Right lobe of liver (tissue), 6 donors: Measurements from ENCODE around the gene PFKP. TPM values are rescaled to one million over a fixed set of nuclear protein-coding genes. Genes with fewer than 3 reads are reported as not detected.

Experiments used
- ATAC-seq, 4 donors: fragments of 200-7000 bp; cut with Tn5 transposase; one replicate each; pipeline ENCODE4 v1.9.1; 2020; ENCODE audit warnings: mild to moderate bottlenecking in 4 of 4, moderate library complexity in 4 of 4
- DNase-seq, 3 donors: peaks; one replicate each; pipeline ENCODE4 v3.0.0-alpha.2; 2020
- H3K27ac ChIP-seq, 3 donors: fragments of 200-600 bp; one replicate each; pipeline ENCODE4 v1.8.0; 2022
- H3K27me3 ChIP-seq, 2 donors: fragments of 200-600 bp; one replicate each; pipeline ENCODE4 v1.8.0; 2022
- H3K36me3 ChIP-seq, 4 donors: fragments of 200-600 bp; sonication (generic) in 1 of 4; one replicate each; pipeline versions ENCODE4 v1.5.1 to v1.8.0; 2017 to 2022; ENCODE audit warnings: control low read depth in 1 of 4
- H3K4me1 ChIP-seq, 4 donors: fragments of 200-600 bp; sonication (generic) in 1 of 4; one replicate each; pipeline versions ENCODE4 v1.5.1 to v1.8.0; 2017 to 2022; ENCODE audit warnings: control low read depth in 1 of 4
- H3K4me3 ChIP-seq, 3 donors: fragments of 200-600 bp; one replicate each; pipeline ENCODE4 v1.8.0; 2022
- H3K9me3 ChIP-seq, 4 donors: fragments of 200-600 bp; sonication (generic) in 1 of 4; one replicate each; pipeline versions ENCODE4 v1.5.1 to v1.8.0; 2017 to 2022; ENCODE audit warnings: control low read depth in 1 of 4
- POLR2A ChIP-seq: fragments of 450-650 bp; IDR thresholded peaks from one replicate; pipeline ENCODE4 v1.6.1; 2017; ENCODE audit warnings: antibody characterized with exemption, mild to moderate bottlenecking
- WGBS: methylation state at CpG from one replicate; pipeline ENCODE4 v1.1.6; 2018; ENCODE audit warnings: low coverage, low lambda C conversion rate; ENCODE audit not compliant: insufficient coverage; ENCODE audit errors: missing lambda C conversion rate; 5-methylcytosine and 5-hydroxymethylcytosine counted together
- intact Hi-C, 2 donors: fragments of 100-400 bp; cut with DNase I; formaldehyde crosslinking; loops; one replicate each; pipeline versions ENCODE4 v1.11.2 to v1.14.1; 2022
- total RNA-seq, 6 experiments: library from RNA; depleted of rRNA in 2 of 6; stranded (reverse); fragments of >200 nt in 2 of 6; fragmentation: NEBNext Ultra II Directional in 3 of 6; extraction: Animal tissue kit (Norgen Biotek cat#: 25700) in 3 of 6; gene quantifications; one replicate each; pipeline versions ENCODE4 v1.1.0 to v1.2.4, GENCODE V29; 2016 to 2023
- TF ChIP-seq, protein P1 (sequence below), 4 donors: fragments of 200-600 bp in 3 of 4; fragments of 450-650 bp in 1 of 4; IDR thresholded peaks; one replicate each; pipeline versions ENCODE4 v1.5.1 to v1.8.0; 2016 to 2022; ENCODE audit warnings: antibody characterized with exemption in 4 of 4, mild to moderate bottlenecking in 2 of 4
- donor health status: DM: no; HTN: yes; CAD: no.
- donor health status: DM: no; HTN: no; CAD: no.
- donor health status: DM: no; HTN: no; CAD: no.
- donor health status: DM: no; HTN: yes; CAD: no.
- donor health status: DM: no; HTN: yes; CAD: no.

Gene PFKP
- total RNA-seq, 6 experiments from 2014 or later = 0.66 to 24.1 (median 9.2) TPM

DNA sequence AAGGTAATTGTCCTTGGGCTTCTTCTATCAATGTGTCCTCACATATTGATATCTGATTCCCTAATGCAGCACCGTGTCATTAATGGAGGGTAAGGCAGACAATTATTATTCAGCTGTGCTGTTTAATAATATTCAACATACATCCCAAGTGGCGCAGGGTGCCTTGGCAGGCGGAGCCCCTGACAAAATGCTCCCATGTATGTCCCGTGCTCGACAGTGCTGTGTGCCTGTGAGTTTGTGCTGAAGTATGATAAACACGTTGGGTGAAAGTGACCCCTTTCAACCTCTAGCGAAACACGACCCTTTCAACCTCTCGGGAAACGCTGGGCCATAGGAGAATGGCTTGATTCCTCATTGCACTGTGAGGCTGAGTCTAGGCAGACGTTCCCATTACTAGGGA, 31.3 kb downstream of the PFKP start:
- Histone ChIP-seq H3K36me3 (no peaks in the 10 kb centered on the region), H3K9me3 (no peaks in the 10 kb centered on the region), H3K4me1 (peaks cover 0 to 12% (median 3%) of the 10 kb centered on the region in 4 donors), H3K27me3 (no peaks in the 10 kb centered on the region), H3K27ac (no peak overlapping the region), H3K4me3 (no peak overlapping the region)
- WGBS = 29% methylated on average over 5 of the region's 11 CpGs
- no peak for DNase-seq
- ATAC-seq = no peak
- intact Hi-C loops = no loop called here
- TF ChIP-seq, protein P1, sequence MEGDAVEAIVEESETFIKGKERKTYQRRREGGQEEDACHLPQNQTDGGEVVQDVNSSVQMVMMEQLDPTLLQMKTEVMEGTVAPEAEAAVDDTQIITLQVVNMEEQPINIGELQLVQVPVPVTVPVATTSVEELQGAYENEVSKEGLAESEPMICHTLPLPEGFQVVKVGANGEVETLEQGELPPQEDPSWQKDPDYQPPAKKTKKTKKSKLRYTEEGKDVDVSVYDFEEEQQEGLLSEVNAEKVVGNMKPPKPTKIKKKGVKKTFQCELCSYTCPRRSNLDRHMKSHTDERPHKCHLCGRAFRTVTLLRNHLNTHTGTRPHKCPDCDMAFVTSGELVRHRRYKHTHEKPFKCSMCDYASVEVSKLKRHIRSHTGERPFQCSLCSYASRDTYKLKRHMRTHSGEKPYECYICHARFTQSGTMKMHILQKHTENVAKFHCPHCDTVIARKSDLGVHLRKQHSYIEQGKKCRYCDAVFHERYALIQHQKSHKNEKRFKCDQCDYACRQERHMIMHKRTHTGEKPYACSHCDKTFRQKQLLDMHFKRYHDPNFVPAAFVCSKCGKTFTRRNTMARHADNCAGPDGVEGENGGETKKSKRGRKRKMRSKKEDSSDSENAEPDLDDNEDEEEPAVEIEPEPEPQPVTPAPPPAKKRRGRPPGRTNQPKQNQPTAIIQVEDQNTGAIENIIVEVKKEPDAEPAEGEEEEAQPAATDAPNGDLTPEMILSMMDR (IDR thresholded peaks at IDR 0.05) = no peak
- TF ChIP-seq POLR2A = no peak

DNA sequence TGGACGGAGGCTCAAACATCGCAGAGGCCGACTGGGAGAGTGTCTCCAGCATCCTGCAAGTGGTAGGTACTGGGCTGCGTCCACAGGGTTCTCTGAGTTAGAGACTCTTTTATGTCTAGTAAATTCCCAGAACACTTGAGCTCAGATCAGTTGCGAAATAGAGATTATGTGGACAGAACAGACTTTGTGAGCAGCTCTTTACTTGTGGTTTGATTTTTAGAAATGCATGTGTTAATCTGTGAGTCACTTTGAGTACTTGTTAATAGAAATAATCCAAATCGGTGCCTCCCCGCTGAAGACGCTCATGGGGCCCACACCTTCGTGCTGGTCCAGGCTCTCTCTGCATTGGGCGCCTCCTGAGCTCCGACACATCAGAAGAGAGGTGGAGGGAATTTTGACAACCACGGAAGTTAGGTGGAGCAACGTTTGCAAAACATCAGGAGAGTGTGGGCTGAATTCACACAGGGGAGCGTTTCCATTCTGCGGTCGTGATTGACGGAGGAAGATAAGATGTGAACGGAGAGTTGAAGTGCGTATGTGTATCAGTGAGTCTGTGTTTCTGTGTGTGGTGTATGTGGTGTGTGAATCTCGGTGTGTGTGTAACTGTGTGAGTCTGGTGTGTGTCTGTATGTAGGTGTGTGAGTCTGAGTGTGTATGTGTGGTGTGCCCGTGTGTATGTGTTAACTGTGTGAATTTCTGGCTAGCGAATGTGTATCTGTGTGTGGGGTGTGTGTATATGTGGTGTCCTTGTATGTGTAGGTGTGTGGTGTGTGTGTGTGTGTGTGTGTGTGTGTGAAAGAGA, 32.1 kb downstream of the PFKP start:
- Histone ChIP-seq H3K27ac (no peak overlapping the region), H3K9me3 (no peaks in the 10 kb centered on the region), H3K27me3 (no peaks in the 10 kb centered on the region), H3K4me3 (no peak overlapping the region), H3K36me3 (no peaks in the 10 kb centered on the region), H3K4me1 (peaks cover 0 to 12% (median 3%) of the 10 kb centered on the region in 4 donors)
- no peak for TF ChIP-seq POLR2A
- TF ChIP-seq, protein P1 (IDR thresholded peaks at IDR 0.05) = no peak
- ATAC-seq (no peak), DNase-seq (no peak)
- WGBS = 62% methylated on average over 18 of the region's 22 CpGs
- intact Hi-C loops = no loop called here

DNA sequence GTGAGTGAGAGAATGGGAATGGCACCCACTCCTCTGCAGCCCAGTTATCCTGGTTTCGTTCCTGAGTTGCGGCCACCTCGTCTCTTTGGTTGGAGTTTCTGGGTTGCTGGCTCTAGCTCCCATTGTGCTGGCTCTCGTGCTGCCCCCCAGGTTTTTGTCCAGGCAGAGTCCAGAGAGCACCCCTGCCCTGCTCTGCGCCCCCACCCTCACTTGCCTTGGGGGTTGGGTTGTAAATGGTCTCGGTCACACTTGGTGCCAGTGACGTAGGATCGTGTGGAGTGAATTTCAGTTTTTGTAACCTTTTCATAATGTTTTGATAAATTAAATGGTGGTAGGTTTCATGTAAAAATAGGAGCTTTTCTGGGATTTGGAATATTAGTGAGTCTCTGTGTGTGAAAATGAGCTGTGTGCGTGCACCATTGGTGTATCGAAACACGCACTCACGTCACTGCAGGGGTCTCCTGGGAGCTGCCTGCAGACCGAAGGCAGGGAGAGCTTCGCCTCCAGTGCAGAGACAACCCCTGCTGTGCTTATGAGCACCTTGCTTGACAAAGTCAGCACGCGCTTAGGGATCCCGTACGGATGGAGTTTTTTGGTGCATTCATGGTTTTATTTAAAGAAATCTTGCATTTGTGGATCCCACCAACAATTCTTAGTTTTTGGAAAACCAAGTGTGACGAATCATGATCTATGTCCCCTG, 32.9 kb downstream of the PFKP start:
- H3K9me3 ChIP-seq = no peaks in the 10 kb centered on the region
- H3K36me3 ChIP-seq = no peaks in the 10 kb centered on the region
- TF ChIP-seq, protein P1 (IDR thresholded peaks at IDR 0.05) = no peak
- no peak overlapping the region for H3K27ac ChIP-seq
- WGBS = 90% methylated on average over 15 of the region's 19 CpGs
- no peaks in the 10 kb centered on the region for H3K27me3 ChIP-seq
- no peak for DNase-seq
- no peak for ATAC-seq
- no peak overlapping the region for H3K4me3 ChIP-seq
- peaks cover 0 to 12% (median 3%) of the 10 kb centered on the region in 4 donors for H3K4me1 ChIP-seq
- intact Hi-C loops = no loop called here

DNA sequence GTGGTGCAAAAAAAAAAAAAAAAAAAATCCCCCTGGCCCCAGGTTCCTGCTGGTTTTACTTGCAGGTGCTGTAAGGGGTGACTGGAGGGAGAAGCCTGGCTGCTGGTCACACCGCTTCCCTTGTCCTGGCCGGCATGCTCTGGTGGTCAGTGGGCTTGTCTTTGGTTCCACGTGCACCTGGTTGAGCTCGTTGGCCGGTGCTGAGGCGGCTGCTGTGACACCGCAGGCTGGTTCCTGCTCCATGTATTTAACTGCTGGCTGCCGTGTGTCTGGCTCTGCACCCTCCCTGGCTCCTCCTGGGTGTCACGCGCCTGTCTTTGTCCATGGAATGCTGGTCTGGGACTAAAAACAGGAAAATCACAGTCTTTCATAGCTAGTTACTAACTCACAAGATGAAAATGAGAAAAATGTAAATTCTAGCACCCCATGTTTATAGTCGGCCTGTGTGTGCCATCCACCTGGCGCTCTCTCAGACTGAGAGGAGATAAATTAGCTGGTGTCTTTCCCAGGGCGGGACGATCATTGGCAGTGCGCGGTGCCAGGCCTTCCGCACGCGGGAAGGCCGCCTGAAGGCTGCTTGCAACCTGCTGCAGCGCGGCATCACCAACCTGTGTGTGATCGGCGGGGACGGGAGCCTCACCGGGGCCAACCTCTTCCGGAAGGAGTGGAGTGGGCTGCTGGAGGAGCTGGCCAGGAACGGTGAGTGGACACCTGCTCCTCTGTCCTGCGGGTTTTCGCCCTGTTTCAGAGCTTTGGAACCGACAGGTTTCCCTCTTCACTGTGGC, 33.7 kb downstream of the PFKP start:
- Histone ChIP-seq H3K36me3 (no peaks in the 10 kb centered on the region), H3K4me3 (no peak overlapping the region), H3K9me3 (no peaks in the 10 kb centered on the region), H3K27ac (no peak overlapping the region), H3K27me3 (no peaks in the 10 kb centered on the region), H3K4me1 (peaks cover 0 to 12% (median 3%) of the 10 kb centered on the region in 4 donors)
- no peak for TF ChIP-seq POLR2A
- TF ChIP-seq, protein P1 (IDR thresholded peaks at IDR 0.05) = no peak
- DNase-seq (no peak), ATAC-seq (no peak)
- 90% methylated on average over 5 of the region's 31 CpGs for WGBS
- intact Hi-C loops = no loop called here
